Hypothalamus (tissue), 51 donors: ENCODE results near the gene TMEM132C.
"Not testable (repeated sequence)": the region's sequence is repeated elsewhere in the genome, so short reads cannot be mapped to it uniquely, and the experiment has no call there.

ENCODE experiments used
- DNase-seq, 51 donors: peaks; one replicate each; lab custom pipeline; 2025; lab: John Stamatoyannopoulos, UW

Gene TMEM132C

GRCh38 chr12:128267131-128267622 is at the start of gene TMEM132C:
Gene TMEM132C (plus strand): TSS chr12:128267170. CDS start chr12:128267403, 233 bp downstream.
- DNase-seq = peak in 5 of 51 donors; percentile 6 to 41 (median 33)

- no peak for DNase-seq
These were observed 42.7 kb upstream of the TMEM132C start for GRCh38 chr12:128224226-128224625.

GRCh38 chr12:128228581-128228980 is 38.4 kb upstream of the TMEM132C start:
- no peak for DNase-seq

GRCh38 chr12:128235635-128236417 is 31.1 kb upstream of the TMEM132C start:
- DNase-seq = no peak

- DNase-seq = no peak
These were observed 30.4 kb upstream of the TMEM132C start for GRCh38 chr12:128236525-128236924.

- DNase-seq = no peak
These were observed 26.2 kb upstream of the TMEM132C start for GRCh38 chr12:128240745-128241144.

- DNase-seq = no peak
These were observed 21.8 kb upstream of the TMEM132C start for GRCh38 chr12:128245121-128245520.

- no peak for DNase-seq
These were observed 21.1 kb upstream of the TMEM132C start for GRCh38 chr12:128245905-128246304.

- DNase-seq = no peak
These were observed 16.9 kb upstream of the TMEM132C start for GRCh38 chr12:128250096-128250495.

- not testable (repeated sequence) for DNase-seq
These were observed 13.1 kb upstream of the TMEM132C start for GRCh38 chr12:128253829-128254228.

GRCh38 chr12:128258866-128259555 is 8.0 kb upstream of the TMEM132C start:
- peak in 8 of 51 donors; percentile 3 to 52 (median 20) for DNase-seq

- DNase-seq = peak in 30 of 51 donors; percentile 9 to 83 (median 34)
These were observed 7.4 kb upstream of the TMEM132C start for GRCh38 chr12:128259556-128260070.

- no peak for DNase-seq
These were observed 5.2 kb upstream of the TMEM132C start for GRCh38 chr12:128261757-128262156.

- no peak for DNase-seq
These were observed 1.4 kb upstream of the TMEM132C start for GRCh38 chr12:128265566-128265965.

- no peak for DNase-seq
These were observed 884 bp upstream of the TMEM132C start for GRCh38 chr12:128266086-128266485.

GRCh38 chr12:128266541-128267130 is 334 bp upstream of the TMEM132C start:
- DNase-seq = peak in 2 of 51 donors; percentile 12 to 21

- DNase-seq = peak in 3 of 51 donors; percentile 3 to 22 (median 21)
These were observed 845 bp downstream of the TMEM132C start for GRCh38 chr12:128267651-128268378.

GRCh38 chr12:128268379-128268995 is 1.5 kb downstream of the TMEM132C start:
- peak in 3 of 51 donors; percentile 7 to 16 (median 9) for DNase-seq

- DNase-seq = no peak
These were observed 2.2 kb downstream of the TMEM132C start for GRCh38 chr12:128269181-128269591.

GRCh38 chr12:128276471-128276870 is 9.5 kb downstream of the TMEM132C start:
- no peak for DNase-seq
